ENCODE results near the gene FAM163B. TPM values are rescaled to one million over a fixed set of nuclear protein-coding genes. Genes with fewer than 3 reads are reported as not detected.

FAM163B gene
- total RNA-seq = not detected in 2 replicates

DNA sequence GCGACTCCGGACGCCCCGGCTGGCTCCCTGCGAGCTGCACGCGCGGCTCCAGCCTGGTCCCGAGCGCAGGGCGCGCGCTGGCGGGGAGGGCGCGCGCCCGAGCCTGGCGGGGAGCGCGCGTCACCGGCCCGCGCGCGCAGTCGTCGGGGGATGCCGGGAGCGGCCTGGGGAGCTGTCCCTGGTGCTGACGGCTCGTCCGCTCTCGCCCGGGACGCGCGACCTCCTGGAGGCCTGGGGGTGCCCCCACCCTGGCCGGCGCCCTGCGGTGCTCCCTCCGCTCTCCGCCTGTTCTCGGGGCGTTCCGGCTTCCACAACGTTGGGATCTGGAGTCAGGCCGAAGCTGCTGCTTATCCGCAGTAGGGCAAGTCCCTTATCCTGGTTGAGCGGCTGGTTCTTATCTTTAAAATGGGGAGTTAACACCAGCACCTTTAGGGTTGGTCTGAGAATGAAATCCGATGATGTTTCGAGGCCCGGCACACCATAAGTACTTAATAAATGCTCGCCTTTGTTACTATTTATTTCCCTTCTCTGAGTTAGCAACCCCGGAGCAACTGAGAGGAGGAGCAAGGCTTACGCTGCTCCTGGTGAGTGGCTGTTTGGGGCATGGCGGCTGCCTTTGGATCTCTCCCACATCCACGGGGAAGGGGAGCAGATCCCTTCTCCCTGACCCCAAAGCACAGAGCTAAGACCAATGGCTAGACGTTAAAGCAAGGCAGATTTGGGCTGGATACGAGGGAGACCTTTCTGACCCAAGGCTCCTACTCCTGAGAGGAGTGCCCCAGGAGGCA lies at the start of gene FAM163B:
Gene FAM163B (minus strand): TSS at position 79 of the 788 bp plus-strand sequence. CDS start 29,166 bp downstream, outside the sequence.

DNA sequence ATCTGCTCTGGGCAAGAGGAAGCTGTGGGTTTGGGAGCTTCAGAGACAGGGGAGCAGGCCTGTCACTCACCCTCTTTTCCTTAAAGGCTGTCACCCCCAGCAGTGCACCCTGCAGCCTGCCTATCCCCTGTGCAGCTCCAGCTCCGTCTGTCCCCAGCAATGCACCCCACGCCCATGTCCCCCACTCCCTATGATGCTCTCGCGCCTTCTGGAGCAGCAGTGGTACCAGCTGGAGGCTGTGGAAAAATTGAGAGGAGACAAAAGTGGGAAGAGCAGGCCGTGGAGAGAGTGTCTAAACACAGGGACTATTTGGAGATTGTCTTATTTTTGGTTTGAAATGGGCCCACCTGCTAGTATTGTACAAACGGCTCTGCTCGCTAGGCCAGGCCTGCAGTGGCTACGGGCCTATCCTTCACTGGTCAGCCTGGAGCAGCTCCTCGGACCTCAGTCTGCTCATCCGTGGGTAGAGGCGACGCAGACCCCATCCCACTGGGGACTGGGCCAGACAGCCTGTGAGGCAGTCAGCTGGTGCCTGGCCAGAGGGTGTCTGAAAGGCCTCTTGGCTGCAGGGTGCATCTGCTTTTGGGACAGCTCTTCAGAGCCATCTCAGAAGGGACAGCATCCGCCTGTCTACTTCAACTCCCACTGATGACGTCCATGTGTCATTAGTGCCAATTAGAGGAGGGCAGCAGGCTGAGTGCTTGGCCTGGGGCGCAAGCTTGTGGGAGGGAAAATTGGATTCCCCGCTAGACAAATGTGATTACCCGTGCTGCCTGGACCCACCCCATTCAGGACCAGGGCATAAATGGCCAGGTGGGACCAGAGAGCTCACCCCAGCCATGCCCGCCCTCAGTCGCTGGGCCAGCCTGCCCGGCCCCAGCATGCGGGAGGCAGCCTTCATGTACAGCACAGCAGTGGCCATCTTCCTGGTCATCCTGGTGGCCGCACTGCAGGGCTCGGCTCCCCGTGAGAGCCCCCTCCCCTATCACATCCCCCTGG lies 26.6 kb upstream of the FAM163B start, which contains the start of gene DBH:
Gene DBH (plus strand): TSS at position 831 of the 999 bp plus-strand sequence. CDS start 9 bp downstream, at position 840.

DNA sequence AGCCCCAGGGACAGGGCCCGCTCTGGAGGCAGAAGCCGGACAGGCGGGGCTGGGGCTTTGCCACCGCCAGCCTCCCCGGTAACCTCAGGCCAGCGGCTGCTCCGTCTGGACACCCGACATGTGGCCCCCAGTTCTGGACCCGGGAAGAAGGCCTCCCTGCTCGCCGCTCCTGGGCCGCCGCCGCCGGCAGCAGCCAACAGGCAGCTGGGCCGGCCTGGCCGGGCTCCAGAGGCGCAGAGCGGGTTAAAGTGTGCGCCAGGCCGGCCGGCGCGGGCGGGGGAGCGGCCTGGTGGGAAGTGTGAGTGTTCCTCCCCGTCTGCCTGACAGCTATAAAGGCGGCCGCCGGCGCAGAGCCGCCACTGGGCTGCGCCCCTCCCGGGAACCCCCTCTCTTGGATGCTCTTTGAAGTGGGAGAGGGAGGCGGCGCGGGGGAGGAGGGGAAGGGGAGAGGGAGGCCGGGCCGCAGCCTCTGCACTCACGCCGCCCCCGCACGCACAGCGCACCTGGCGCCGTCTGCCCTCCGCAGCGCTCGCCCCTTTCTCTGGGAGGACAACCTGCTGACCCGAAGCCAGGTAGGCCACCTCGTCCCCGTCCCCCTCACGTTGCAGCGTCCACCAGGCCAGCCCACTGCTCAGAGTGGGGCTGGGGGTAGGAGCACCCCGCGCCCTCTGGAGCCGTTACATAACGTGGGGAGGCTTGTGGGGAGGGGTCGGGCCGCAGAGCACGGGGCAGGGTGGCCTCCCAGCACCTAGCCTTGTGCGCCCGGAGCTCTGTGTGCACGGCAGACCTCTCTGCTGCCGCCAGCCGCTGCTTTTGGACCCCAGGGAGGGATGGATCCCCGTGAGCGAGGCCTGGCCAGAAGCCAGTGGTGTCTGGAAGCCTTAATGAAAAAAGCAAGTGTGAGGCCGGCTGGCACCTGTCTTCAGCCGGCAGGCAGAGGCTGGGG lies 74.6 kb downstream of the FAM163B start, which contains the start of gene ADAMTSL2:
Gene ADAMTSL2 (plus strand): TSS at position 359 of the 946 bp plus-strand sequence. CDS start 2,009 bp downstream, outside the sequence.

Other genes starting within 250 kb of the FAM163B start
- 354 and 359 TPM in 2 replicates for gene SURF4, start 233.3 kb downstream of the FAM163B start, total RNA-seq
- 0.69 and 0.95 TPM in 2 replicates for gene STKLD1, start 233.0 kb downstream of the FAM163B start, total RNA-seq
- gene REXO4, start 191.4 kb downstream of the FAM163B start, total RNA-seq = 14.7 and 20.8 TPM in 2 replicates
- gene ADAMTS13, start 187.0 kb downstream of the FAM163B start, total RNA-seq = 2.5 and 3.3 TPM in 2 replicates
- 7.6 and 8.8 TPM in 2 replicates for gene CACFD1, start 149.4 kb downstream of the FAM163B start, total RNA-seq
- gene SLC2A6, start 130.3 kb downstream of the FAM163B start, total RNA-seq = 4.3 and 5.7 TPM in 2 replicates
- not detected in 2 replicates for gene MYMK, start 84.4 kb downstream of the FAM163B start, total RNA-seq
- under 0.01 TPM in 1 of 2 replicates, not detected in the other for gene ADAMTSL2, start 74.7 kb downstream of the FAM163B start, total RNA-seq
- not detected in 2 replicates for gene DBH, start 27.0 kb upstream of the FAM163B start, total RNA-seq
- gene SARDH, start 129.0 kb upstream of the FAM163B start, total RNA-seq = 3.0 and 4.6 TPM in 2 replicates

All from bronchial smooth muscle cell (primary cell).